Measurements from ENCODE around the gene EIF5B.
"Not testable (repeated sequence)": the region's sequence is repeated elsewhere in the genome, so short reads cannot be mapped to it uniquely, and the experiment has no call there.

DNA sequence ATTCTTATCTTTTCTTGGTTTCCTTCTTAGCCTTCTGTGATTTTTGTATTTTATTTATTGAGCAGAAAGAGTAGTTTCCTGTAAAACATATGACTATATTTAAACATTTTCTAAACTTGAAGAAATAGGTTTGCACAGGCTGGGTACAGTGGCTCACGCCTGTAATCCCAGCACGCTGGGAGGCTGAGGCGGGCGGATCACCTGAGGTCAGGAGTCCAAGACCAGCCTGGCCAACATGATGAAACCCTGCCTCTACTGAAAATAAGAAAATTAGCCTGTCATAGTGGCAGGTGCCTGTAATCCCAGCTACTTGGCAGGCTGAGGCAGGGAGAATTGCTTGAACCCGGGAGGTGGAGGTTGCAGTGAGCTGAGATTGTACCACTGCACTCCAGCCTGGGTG, 31.7 kb downstream of the EIF5B start:
- TF ChIP-seq, protein P1, sequence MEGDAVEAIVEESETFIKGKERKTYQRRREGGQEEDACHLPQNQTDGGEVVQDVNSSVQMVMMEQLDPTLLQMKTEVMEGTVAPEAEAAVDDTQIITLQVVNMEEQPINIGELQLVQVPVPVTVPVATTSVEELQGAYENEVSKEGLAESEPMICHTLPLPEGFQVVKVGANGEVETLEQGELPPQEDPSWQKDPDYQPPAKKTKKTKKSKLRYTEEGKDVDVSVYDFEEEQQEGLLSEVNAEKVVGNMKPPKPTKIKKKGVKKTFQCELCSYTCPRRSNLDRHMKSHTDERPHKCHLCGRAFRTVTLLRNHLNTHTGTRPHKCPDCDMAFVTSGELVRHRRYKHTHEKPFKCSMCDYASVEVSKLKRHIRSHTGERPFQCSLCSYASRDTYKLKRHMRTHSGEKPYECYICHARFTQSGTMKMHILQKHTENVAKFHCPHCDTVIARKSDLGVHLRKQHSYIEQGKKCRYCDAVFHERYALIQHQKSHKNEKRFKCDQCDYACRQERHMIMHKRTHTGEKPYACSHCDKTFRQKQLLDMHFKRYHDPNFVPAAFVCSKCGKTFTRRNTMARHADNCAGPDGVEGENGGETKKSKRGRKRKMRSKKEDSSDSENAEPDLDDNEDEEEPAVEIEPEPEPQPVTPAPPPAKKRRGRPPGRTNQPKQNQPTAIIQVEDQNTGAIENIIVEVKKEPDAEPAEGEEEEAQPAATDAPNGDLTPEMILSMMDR (IDR thresholded peaks at IDR 0.05): not testable (repeated sequence)
- TF ChIP-seq CHD2 (IDR thresholded peaks at IDR 0.05; ENCODE audit: low read length, partially characterized antibody); POLR2A (IDR thresholded peaks at IDR 0.05; ENCODE audit: low read length); SREBF2 (IDR thresholded peaks at IDR 0.05); ESRRA (IDR thresholded peaks at IDR 0.05; ENCODE audit: borderline replicate concordance, low read length); KDM1A (IDR thresholded peaks at IDR 0.05; ENCODE audit: low read depth); HEYL (CRISPR knock-in tag; IDR thresholded peaks at IDR 0.05); EP300 (IDR thresholded peaks at IDR 0.05); MAFK (IDR thresholded peaks at IDR 0.05; ENCODE audit: partially characterized antibody); MYC (IDR thresholded peaks at IDR 0.05; ENCODE audit: borderline replicate concordance, low read length); NPAS2 (CRISPR knock-in tag; IDR thresholded peaks at IDR 0.05; ENCODE audit: borderline replicate concordance): not testable (repeated sequence)
- TF ChIP-seq, protein P2, sequence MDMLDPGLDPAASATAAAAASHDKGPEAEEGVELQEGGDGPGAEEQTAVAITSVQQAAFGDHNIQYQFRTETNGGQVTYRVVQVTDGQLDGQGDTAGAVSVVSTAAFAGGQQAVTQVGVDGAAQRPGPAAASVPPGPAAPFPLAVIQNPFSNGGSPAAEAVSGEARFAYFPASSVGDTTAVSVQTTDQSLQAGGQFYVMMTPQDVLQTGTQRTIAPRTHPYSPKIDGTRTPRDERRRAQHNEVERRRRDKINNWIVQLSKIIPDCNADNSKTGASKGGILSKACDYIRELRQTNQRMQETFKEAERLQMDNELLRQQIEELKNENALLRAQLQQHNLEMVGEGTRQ (IDR thresholded peaks at IDR 0.05): not testable (repeated sequence)
- TF ChIP-seq, protein P3, sequence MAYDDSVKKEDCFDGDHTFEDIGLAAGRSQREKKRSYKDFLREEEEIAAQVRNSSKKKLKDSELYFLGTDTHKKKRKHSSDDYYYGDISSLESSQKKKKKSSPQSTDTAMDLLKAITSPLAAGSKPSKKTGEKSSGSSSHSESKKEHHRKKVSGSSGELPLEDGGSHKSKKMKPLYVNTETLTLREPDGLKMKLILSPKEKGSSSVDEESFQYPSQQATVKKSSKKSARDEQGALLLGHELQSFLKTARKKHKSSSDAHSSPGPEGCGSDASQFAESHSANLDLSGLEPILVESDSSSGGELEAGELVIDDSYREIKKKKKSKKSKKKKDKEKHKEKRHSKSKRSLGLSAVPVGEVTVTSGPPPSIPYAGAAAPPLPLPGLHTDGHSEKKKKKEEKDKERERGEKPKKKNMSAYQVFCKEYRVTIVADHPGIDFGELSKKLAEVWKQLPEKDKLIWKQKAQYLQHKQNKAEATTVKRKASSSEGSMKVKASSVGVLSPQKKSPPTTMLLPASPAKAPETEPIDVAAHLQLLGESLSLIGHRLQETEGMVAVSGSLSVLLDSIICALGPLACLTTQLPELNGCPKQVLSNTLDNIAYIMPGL (CRISPR knock-in tag; IDR thresholded peaks at IDR 0.05; ENCODE audit: borderline replicate concordance): not testable (repeated sequence)

Measured in A549 (cell line).